SK-N-SH (cell line): ENCODE measurements around the gene ZNF468.
"Not testable (repeated sequence)": the region's sequence is repeated elsewhere in the genome, so short reads cannot be mapped to it uniquely, and the experiment has no call there.

ENCODE experiments used
- EZH2phosphoT487 ChIP-seq: fragments of 200-600 bp; sonication (generic); IDR thresholded peaks from 2 replicates; pipeline ENCODE4 v1.6.1; 2017; ENCODE audit warnings: low read depth, mixed run types, mild to moderate bottlenecking, antibody characterized with exemption, moderate library complexity, borderline replicate concordance
- JUND ChIP-seq: IDR thresholded peaks from 2 replicates; pipeline ENCODE4 v1.4.0; 2012
- NRF1 ChIP-seq: IDR thresholded peaks from 2 replicates; pipeline ENCODE4 v1.6.1; 2012; ENCODE audit warnings: low read depth, mild to moderate bottlenecking, low read length
- POLR2AphosphoS5 ChIP-seq: IDR thresholded peaks from 2 replicates; pipeline ENCODE4 v1.6.1; 2012; ENCODE audit warnings: low read depth, low read length
- RAD21 ChIP-seq: IDR thresholded peaks from 2 replicates; pipeline ENCODE4 v1.6.1; 2012; ENCODE audit warnings: mild to moderate bottlenecking, low read length
- RCOR1 ChIP-seq: fragments of 150-350 bp; IDR thresholded peaks from 2 replicates; pipeline ENCODE4 v1.6.1; 2017; ENCODE audit warnings: antibody characterized with exemption, low read length
- SIN3A ChIP-seq: IDR thresholded peaks from 2 replicates; pipeline ENCODE4 v1.6.1; 2012; ENCODE audit warnings: low read depth, mild to moderate bottlenecking, low read length, moderate library complexity, borderline replicate concordance
- TAF1 ChIP-seq: IDR thresholded peaks from 2 replicates; pipeline ENCODE4 v1.6.1; 2012; ENCODE audit warnings: low read depth, mild to moderate bottlenecking, low read length, moderate library complexity, borderline replicate concordance
- YY1 ChIP-seq: IDR thresholded peaks from 2 replicates; pipeline ENCODE4 v1.4.0; 2012; ENCODE audit warnings: low read depth, mild to moderate bottlenecking
- TF ChIP-seq, protein P1 (sequence below): fragments of 200-600 bp; sonication (generic); IDR thresholded peaks from 2 replicates; pipeline ENCODE4 v1.6.1; 2017; ENCODE audit warnings: antibody characterized with exemption, mild to moderate bottlenecking, moderate library complexity
- TF ChIP-seq, protein P2 (sequence below): IDR thresholded peaks from 2 replicates; pipeline ENCODE4 v1.4.0; 2012; ENCODE audit warnings: low read depth
- TF ChIP-seq, protein P3 (sequence below): fragments of 150-350 bp; IDR thresholded peaks from 2 replicates; pipeline ENCODE4 v1.6.1; 2016; ENCODE audit warnings: mild to moderate bottlenecking, low read depth, low read length
- TF ChIP-seq, protein P4 (sequence below): IDR thresholded peaks from 2 replicates; pipeline ENCODE4 v1.6.1; 2012; ENCODE audit warnings: mild to moderate bottlenecking, low read depth, low read length, moderate library complexity

DNA sequence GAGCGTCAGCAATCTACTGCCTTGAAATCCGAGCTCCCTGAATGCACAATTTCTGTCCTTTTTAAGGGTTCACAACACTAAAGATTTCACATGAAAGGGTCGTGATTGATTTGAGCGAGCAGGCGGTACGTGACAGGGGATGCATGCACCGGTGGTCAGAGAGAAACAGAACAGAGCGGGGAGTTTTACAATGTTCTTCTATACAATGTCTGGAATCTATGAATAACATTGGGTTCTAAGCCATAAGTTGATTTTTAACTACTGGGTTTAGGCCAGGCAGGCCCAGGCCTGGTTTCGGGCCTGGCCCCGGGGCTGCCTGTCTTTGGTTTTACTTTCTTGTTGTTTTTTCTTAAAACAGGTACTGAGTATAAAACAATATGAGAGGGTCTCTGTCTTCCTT, 41.2 kb upstream of the ZNF468 start:
- TF ChIP-seq POLR2AphosphoS5, TAF1, SIN3A, RCOR1, RAD21, NRF1, YY1, EZH2phosphoT487, JUND: not testable (repeated sequence)
- TF ChIP-seq, protein P1, sequence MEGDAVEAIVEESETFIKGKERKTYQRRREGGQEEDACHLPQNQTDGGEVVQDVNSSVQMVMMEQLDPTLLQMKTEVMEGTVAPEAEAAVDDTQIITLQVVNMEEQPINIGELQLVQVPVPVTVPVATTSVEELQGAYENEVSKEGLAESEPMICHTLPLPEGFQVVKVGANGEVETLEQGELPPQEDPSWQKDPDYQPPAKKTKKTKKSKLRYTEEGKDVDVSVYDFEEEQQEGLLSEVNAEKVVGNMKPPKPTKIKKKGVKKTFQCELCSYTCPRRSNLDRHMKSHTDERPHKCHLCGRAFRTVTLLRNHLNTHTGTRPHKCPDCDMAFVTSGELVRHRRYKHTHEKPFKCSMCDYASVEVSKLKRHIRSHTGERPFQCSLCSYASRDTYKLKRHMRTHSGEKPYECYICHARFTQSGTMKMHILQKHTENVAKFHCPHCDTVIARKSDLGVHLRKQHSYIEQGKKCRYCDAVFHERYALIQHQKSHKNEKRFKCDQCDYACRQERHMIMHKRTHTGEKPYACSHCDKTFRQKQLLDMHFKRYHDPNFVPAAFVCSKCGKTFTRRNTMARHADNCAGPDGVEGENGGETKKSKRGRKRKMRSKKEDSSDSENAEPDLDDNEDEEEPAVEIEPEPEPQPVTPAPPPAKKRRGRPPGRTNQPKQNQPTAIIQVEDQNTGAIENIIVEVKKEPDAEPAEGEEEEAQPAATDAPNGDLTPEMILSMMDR, result not testable (repeated sequence)
- TF ChIP-seq, protein P2, sequence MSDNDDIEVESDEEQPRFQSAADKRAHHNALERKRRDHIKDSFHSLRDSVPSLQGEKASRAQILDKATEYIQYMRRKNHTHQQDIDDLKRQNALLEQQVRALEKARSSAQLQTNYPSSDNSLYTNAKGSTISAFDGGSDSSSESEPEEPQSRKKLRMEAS, result not testable (repeated sequence)
- TF ChIP-seq, protein P3, sequence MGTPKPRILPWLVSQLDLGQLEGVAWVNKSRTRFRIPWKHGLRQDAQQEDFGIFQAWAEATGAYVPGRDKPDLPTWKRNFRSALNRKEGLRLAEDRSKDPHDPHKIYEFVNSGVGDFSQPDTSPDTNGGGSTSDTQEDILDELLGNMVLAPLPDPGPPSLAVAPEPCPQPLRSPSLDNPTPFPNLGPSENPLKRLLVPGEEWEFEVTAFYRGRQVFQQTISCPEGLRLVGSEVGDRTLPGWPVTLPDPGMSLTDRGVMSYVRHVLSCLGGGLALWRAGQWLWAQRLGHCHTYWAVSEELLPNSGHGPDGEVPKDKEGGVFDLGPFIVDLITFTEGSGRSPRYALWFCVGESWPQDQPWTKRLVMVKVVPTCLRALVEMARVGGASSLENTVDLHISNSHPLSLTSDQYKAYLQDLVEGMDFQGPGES, result not testable (repeated sequence)
- TF ChIP-seq, protein P4, sequence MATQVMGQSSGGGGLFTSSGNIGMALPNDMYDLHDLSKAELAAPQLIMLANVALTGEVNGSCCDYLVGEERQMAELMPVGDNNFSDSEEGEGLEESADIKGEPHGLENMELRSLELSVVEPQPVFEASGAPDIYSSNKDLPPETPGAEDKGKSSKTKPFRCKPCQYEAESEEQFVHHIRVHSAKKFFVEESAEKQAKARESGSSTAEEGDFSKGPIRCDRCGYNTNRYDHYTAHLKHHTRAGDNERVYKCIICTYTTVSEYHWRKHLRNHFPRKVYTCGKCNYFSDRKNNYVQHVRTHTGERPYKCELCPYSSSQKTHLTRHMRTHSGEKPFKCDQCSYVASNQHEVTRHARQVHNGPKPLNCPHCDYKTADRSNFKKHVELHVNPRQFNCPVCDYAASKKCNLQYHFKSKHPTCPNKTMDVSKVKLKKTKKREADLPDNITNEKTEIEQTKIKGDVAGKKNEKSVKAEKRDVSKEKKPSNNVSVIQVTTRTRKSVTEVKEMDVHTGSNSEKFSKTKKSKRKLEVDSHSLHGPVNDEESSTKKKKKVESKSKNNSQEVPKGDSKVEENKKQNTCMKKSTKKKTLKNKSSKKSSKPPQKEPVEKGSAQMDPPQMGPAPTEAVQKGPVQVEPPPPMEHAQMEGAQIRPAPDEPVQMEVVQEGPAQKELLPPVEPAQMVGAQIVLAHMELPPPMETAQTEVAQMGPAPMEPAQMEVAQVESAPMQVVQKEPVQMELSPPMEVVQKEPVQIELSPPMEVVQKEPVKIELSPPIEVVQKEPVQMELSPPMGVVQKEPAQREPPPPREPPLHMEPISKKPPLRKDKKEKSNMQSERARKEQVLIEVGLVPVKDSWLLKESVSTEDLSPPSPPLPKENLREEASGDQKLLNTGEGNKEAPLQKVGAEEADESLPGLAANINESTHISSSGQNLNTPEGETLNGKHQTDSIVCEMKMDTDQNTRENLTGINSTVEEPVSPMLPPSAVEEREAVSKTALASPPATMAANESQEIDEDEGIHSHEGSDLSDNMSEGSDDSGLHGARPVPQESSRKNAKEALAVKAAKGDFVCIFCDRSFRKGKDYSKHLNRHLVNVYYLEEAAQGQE, result not testable (repeated sequence)
